K562 (cell line): Measurements from ENCODE around the gene SLC38A11. TPM values are rescaled to one million over a fixed set of nuclear protein-coding genes. Genes with fewer than 3 reads are reported as not detected.
"Not testable (repeated sequence)": the region's sequence is repeated elsewhere in the genome, so short reads cannot be mapped to it uniquely, and the experiment has no call there.

Source experiments
- ATAC-seq: fragments of 200-7000 bp; cut with Tn5 transposase; 3 replicates; pipeline ENCODE4 v1.9.1; 2020; ENCODE audit warnings: moderate library complexity
- BruUV-seq: library from RNA; stranded (reverse); fragments of 400-500 nt; replicated peaks from 2 replicates; lab custom pipeline; 2021; lab: Mats Ljungman, UMichigan
- CTCF ChIA-PET: fragments of 300-600 bp; formaldehyde crosslinking; extraction: SDS; loops from one replicate; lab custom pipeline; 2021; ENCODE audit warnings: low intra/inter-chr PET ratio; lab: Yijun Ruan, JAX
- POLR2A ChIA-PET: fragments of 300-600, 350-650 bp; sonication (Branson Sonifier 250); formaldehyde crosslinking; extraction: SDS; loops from one replicate; lab custom pipeline; 2021; ENCODE audit warnings: antibody characterized with exemption, inconsistent platforms; lab: Yijun Ruan, JAX
- DNase-seq, 4 experiments: peaks; one replicate each; pipeline versions ENCODE4 v3.0.0 to v3.0.0-alpha.2; 2011 to 2018; ENCODE audit warnings: low spot score in 3 of 4, mixed read lengths in 3 of 4; ENCODE audit errors: extremely low read depth in 1 of 4
- FAIRE-seq: peaks from 2 replicates; lab custom pipeline; 2011; peaks lifted over from hg19 to GRCh38; lab: Jason Lieb, UNC
- H2AFZ ChIP-seq: 2 replicates; pipeline ENCODE4 v1.6.0; 2011; ENCODE audit warnings: low read depth, low read length, control low read depth, inconsistent platforms
- H3K27ac ChIP-seq: fragments of 200-600 bp; 3 replicates; pipeline ENCODE4 v1.8.0; 2011; ENCODE audit warnings: low read depth, mild to moderate bottlenecking, control low read depth, inconsistent platforms, low read length, moderate library complexity, mixed read lengths; ENCODE audit errors: extremely low read depth
- H3K27me3 ChIP-seq, 2 experiments: fragments of 300-600 bp in 1 of 2; 2 replicates in 1 of 2; 3 replicates in 1 of 2; pipeline versions ENCODE4 v1.6.0 to v1.8.0; 2011; ENCODE audit warnings: inconsistent platforms in 2 of 2, low read length in 2 of 2, mild to moderate bottlenecking in 1 of 2, mixed read lengths in 1 of 2, moderate library complexity in 1 of 2; ENCODE audit not compliant: control insufficient read depth in 2 of 2, insufficient read depth in 2 of 2
- H3K36me3 ChIP-seq: fragments of 300-600 bp; 3 replicates; pipeline ENCODE4 v1.8.0; 2011; ENCODE audit warnings: mild to moderate bottlenecking, low read length, inconsistent platforms; ENCODE audit not compliant: control insufficient read depth, insufficient read depth
- H3K4me1 ChIP-seq, 2 experiments: fragments of 200-600 bp in 1 of 2; replicated peaks in 1 of 2; 2 replicates in 1 of 2; 3 replicates in 1 of 2; pipeline versions ENCODE4 v1.5.1 to v1.8.0; 2011; ENCODE audit warnings: inconsistent platforms in 2 of 2, low read length in 2 of 2, mild to moderate bottlenecking in 1 of 2, mixed read lengths in 1 of 2, moderate library complexity in 1 of 2; ENCODE audit not compliant: control insufficient read depth in 2 of 2, insufficient read depth in 2 of 2
- H3K4me2 ChIP-seq: 2 replicates; pipeline ENCODE4 v1.6.1; 2011; ENCODE audit warnings: low read length, control low read depth, inconsistent platforms, mixed read lengths; ENCODE audit not compliant: insufficient read depth
- H3K4me3 ChIP-seq: fragments of 200-600 bp; sonication (generic), shearing (Covaris generic); 2 replicates; pipeline ENCODE4 v1.5.1; 2016; ENCODE audit warnings: control low read depth, inconsistent platforms
- H3K79me2 ChIP-seq: fragments of 200-600 bp; 3 replicates; pipeline ENCODE4 v1.8.0; 2011; ENCODE audit warnings: low read length, inconsistent platforms; ENCODE audit not compliant: control insufficient read depth, insufficient read depth
- H3K9ac ChIP-seq, 2 experiments: 2 replicates each; pipeline versions ENCODE4 v1.6.0 to v1.6.1; 2011; ENCODE audit warnings: low read depth in 2 of 2, low read length in 2 of 2, control low read depth in 1 of 2, inconsistent platforms in 1 of 2, mild to moderate bottlenecking in 1 of 2, mixed read lengths in 1 of 2; ENCODE audit not compliant: insufficient read depth in 1 of 2
- H3K9me1 ChIP-seq: one replicate; pipeline ENCODE4 v1.6.0; 2011; ENCODE audit warnings: inconsistent platforms, mild to moderate bottlenecking, low read length, moderate library complexity; ENCODE audit not compliant: control insufficient read depth, insufficient read depth
- H3K9me3 ChIP-seq: replicated peaks from 2 replicates; pipeline ENCODE4 v1.5.1; 2011; ENCODE audit warnings: low read depth, low read length, inconsistent platforms; ENCODE audit not compliant: control insufficient read depth, insufficient read depth
- H4K20me1 ChIP-seq: replicated peaks from 2 replicates; pipeline ENCODE4 v1.6.1; 2011; ENCODE audit warnings: low read length, inconsistent platforms, mixed read lengths; ENCODE audit not compliant: control insufficient read depth, insufficient read depth
- BHLHE40 ChIP-seq: IDR thresholded peaks from 2 replicates; pipeline ENCODE4 v1.6.1; 2011; ENCODE audit warnings: low read length, improper control_type of control experiment
- CBX3 ChIP-seq, 2 experiments: IDR thresholded peaks; 1 replicate in 1 of 2; 2 replicates in 1 of 2; pipeline ENCODE4 v1.6.1; 2012; ENCODE audit warnings: inconsistent platforms in 2 of 2, low read length in 2 of 2, borderline replicate concordance in 1 of 2, control low read depth in 1 of 2
- COPS2 ChIP-seq: fragments of 450-650 bp; conservative IDR thresholded peaks from 2 replicates; pipeline ENCODE4 v1.6.1; 2016; ENCODE audit warnings: mild to moderate bottlenecking, moderate library complexity
- ETS2 ChIP-seq: IDR thresholded peaks from 2 replicates; pipeline ENCODE4 v1.6.1; 2016; ENCODE audit warnings: borderline replicate concordance, missing genetic modification characterization, mild to moderate bottlenecking, moderate library complexity, missing compliant biosample characterization; ENCODE audit not compliant: poor library complexity, severe bottlenecking
- FIP1L1 ChIP-seq: fragments of 200-400 bp; formaldehyde crosslinking; IDR thresholded peaks from 2 replicates; pipeline ENCODE4 v1.6.1; 2018; ENCODE audit warnings: mild to moderate bottlenecking, low read depth, low read length; ENCODE audit not compliant: poor library complexity, severe bottlenecking
- MTA1 ChIP-seq: fragments of 450-650 bp; IDR thresholded peaks from 2 replicates; pipeline ENCODE4 v1.6.1; 2017; ENCODE audit warnings: borderline replicate concordance
- ZNF592 ChIP-seq: fragments of 450-650 bp; IDR thresholded peaks from 2 replicates; pipeline ENCODE4 v1.6.1; 2017; ENCODE audit warnings: antibody characterized with exemption, mild to moderate bottlenecking
- WGBS: fragments of 100-300 bp; shearing (Covaris generic); methylation state at CpG from one replicate; pipeline ENCODE4 v1.1.6; 2016; ENCODE audit warnings: low coverage, mixed read lengths; ENCODE audit not compliant: insufficient coverage; ENCODE audit errors: missing lambda C conversion rate; 5-methylcytosine and 5-hydroxymethylcytosine counted together
- in situ Hi-C: fragments of 300-500 bp; cut with MboI; formaldehyde crosslinking; loops from 4 replicates; pipeline ENCODE4 v1.15.0; 2018; ENCODE audit warnings: inconsistent platforms, mixed read lengths
- intact Hi-C: fragments of 100-400 bp; cut with micrococcal nuclease; formaldehyde crosslinking; loops from 2 replicates; pipeline ENCODE4 v1.14.2; 2022
- polyA plus RNA-seq, 8 experiments: library from polyadenylated mRNA; depleted of rRNA in 4 of 8; stranded (reverse) in 5 of 8; unstranded in 3 of 8; fragments of >200 nt; fragmentation: Nextera tagmentation in 2 of 8; fragmentation: Illumina TruSeq in 1 of 8; extraction: Ambion mirVana in 2 of 8; extraction: Trizol in 1 of 8; gene quantifications; 2 replicates each; pipeline versions ENCODE4 v1.2.1 to v1.2.3, GENCODE V29; 2011 to 2014; ENCODE audit warnings: inconsistent platforms in 1 of 8, missing spikeins in 1 of 8
- total RNA-seq, 7 experiments: library from RNA; depleted of rRNA in 6 of 7; stranded (reverse); fragments of >200 nt in 6 of 7; fragmentation: Illumina TruSeq in 2 of 7; extraction: Trizol in 2 of 7; gene quantifications; 2 replicates each; pipeline versions ENCODE4 v1.2.1 to v1.2.3, GENCODE V29; 2011 to 2021; ENCODE audit warnings: low replicate concordance in 1 of 7
- TF ChIP-seq, protein P1 (sequence below): fragments of 450-650 bp; IDR thresholded peaks from 2 replicates; pipeline ENCODE4 v1.7.1; 2018; ENCODE audit warnings: mild to moderate bottlenecking, low read depth; ENCODE audit not compliant: partially characterized antibody

Gene SLC38A11
- total and polyA plus RNA-seq, 9 of the 15 experiments (the other 6 are each of a cell fraction or from before 2014, with no cell fraction given), result not detected

- H3K27me3 ChIP-seq, POLR2A ChIA-PET, ATAC-seq, H2AFZ ChIP-seq, CTCF ChIA-PET, H3K4me1 ChIP-seq, H3K4me2 ChIP-seq, in situ Hi-C loops, H3K27ac ChIP-seq, H3K36me3 ChIP-seq, DNase-seq, H3K4me3 ChIP-seq, H4K20me1 ChIP-seq, H3K9me3 ChIP-seq, FAIRE-seq, BruUV-seq, H3K79me2 ChIP-seq, H3K9ac ChIP-seq, H3K9me1 ChIP-seq, intact Hi-C loops: not testable (repeated sequence)
- WGBS, result 0% methylated on average over 2 of the region's 2 CpGs
Measured at GRCh38 chr2:164980688-164981087, 25.4 kb upstream of the SLC38A11 start.

- H3K4me3 ChIP-seq, result no peak overlapping the region
- H3K27me3 ChIP-seq, result no peaks in the 10 kb centered on the region
- no peaks in the 10 kb centered on the region for H3K9me1 ChIP-seq
- H3K9ac ChIP-seq, result no peak overlapping the region
- DNase-seq (no peak), ATAC-seq (no peak), FAIRE-seq (no peak)
- no peak overlapping the region for H3K27ac ChIP-seq
- intact Hi-C loops (no loop called here), in situ Hi-C loops (no loop called here)
- no peaks in the 10 kb centered on the region for H3K79me2 ChIP-seq
- ChIA-PET CTCF (no interaction called here), POLR2A (no interaction called here)
- no peaks in the 10 kb centered on the region for H3K9me3 ChIP-seq
- no TSS peak for BruUV-seq
- no peaks in the 10 kb centered on the region for H3K36me3 ChIP-seq
- H3K4me1 ChIP-seq, result no peaks in the 10 kb centered on the region
- 3% methylated on average over 2 of the region's 2 CpGs for WGBS
- no peak overlapping the region for H3K4me2 ChIP-seq
- H4K20me1 ChIP-seq, result no peaks in the 10 kb centered on the region
- H2AFZ ChIP-seq, result no peak overlapping the region
- no peak for TF ChIP-seq CBX3 (IDR thresholded peaks at IDR 0.05; ENCODE audit: borderline replicate concordance in 1 of 2, low read length in 2 of 2)
- TF ChIP-seq ETS2 (tag), result no peak
- no peak for TF ChIP-seq MTA1
- TF ChIP-seq BHLHE40, result no peak
- no peak for TF ChIP-seq ZNF592
- TF ChIP-seq FIP1L1, result no peak
- no peak for TF ChIP-seq COPS2
- TF ChIP-seq, protein P1, sequence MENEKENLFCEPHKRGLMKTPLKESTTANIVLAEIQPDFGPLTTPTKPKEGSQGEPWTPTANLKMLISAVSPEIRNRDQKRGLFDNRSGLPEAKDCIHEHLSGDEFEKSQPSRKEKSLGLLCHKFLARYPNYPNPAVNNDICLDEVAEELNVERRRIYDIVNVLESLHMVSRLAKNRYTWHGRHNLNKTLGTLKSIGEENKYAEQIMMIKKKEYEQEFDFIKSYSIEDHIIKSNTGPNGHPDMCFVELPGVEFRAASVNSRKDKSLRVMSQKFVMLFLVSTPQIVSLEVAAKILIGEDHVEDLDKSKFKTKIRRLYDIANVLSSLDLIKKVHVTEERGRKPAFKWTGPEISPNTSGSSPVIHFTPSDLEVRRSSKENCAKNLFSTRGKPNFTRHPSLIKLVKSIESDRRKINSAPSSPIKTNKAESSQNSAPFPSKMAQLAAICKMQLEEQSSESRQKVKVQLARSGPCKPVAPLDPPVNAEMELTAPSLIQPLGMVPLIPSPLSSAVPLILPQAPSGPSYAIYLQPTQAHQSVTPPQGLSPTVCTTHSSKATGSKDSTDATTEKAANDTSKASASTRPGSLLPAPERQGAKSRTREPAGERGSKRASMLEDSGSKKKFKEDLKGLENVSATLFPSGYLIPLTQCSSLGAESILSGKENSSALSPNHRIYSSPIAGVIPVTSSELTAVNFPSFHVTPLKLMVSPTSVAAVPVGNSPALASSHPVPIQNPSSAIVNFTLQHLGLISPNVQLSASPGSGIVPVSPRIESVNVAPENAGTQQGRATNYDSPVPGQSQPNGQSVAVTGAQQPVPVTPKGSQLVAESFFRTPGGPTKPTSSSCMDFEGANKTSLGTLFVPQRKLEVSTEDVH, result no peak
Measured at GRCh38 chr2:164979113-164979512, 23.8 kb upstream of the SLC38A11 start.
